HEK293T (cell line): ENCODE measurements around the gene RNF138.

Source experiments
- ARNT ChIP-seq: fragments of 450-650 bp; IDR thresholded peaks from 2 replicates; pipeline ENCODE4 v1.6.1; 2017; ENCODE audit warnings: mild to moderate bottlenecking
- BHLHE40 ChIP-seq: fragments of 450-650 bp; IDR thresholded peaks from 2 replicates; pipeline ENCODE4 v1.6.1; 2016; ENCODE audit warnings: mild to moderate bottlenecking, moderate library complexity, borderline replicate concordance
- CTBP1 ChIP-seq: fragments of 450-650 bp; IDR thresholded peaks from 2 replicates; pipeline ENCODE4 v1.6.1; 2016; ENCODE audit warnings: borderline replicate concordance
- ELF4 ChIP-seq: fragments of 450-650 bp; IDR thresholded peaks from 2 replicates; pipeline ENCODE4 v1.6.1; 2017; ENCODE audit warnings: antibody characterized with exemption
- FOXK2 ChIP-seq: fragments of 450-650 bp; IDR thresholded peaks from 2 replicates; pipeline ENCODE4 v1.6.1; 2016; ENCODE audit warnings: mild to moderate bottlenecking
- HDGF ChIP-seq: fragments of 450-650 bp; IDR thresholded peaks from 2 replicates; pipeline ENCODE4 v1.6.1; 2017; ENCODE audit warnings: antibody characterized with exemption, borderline replicate concordance
- L3MBTL2 ChIP-seq: fragments of 450-650 bp; conservative IDR thresholded peaks from 2 replicates; pipeline ENCODE4 v1.6.1; 2016; ENCODE audit warnings: mild to moderate bottlenecking
- NFRKB ChIP-seq: fragments of 450-650 bp; IDR thresholded peaks from 2 replicates; pipeline ENCODE4 v1.6.1; 2016; ENCODE audit warnings: mild to moderate bottlenecking, moderate library complexity
- SP1 ChIP-seq: fragments of 450-650 bp; IDR thresholded peaks from 2 replicates; pipeline ENCODE4 v1.6.1; 2017
- SUZ12 ChIP-seq: fragments of 450-650 bp; IDR thresholded peaks from 2 replicates; pipeline ENCODE4 v1.6.1; 2016; ENCODE audit warnings: mild to moderate bottlenecking
- TARDBP ChIP-seq: fragments of 450-650 bp; IDR thresholded peaks from 2 replicates; pipeline ENCODE4 v1.6.1; 2016

DNA sequence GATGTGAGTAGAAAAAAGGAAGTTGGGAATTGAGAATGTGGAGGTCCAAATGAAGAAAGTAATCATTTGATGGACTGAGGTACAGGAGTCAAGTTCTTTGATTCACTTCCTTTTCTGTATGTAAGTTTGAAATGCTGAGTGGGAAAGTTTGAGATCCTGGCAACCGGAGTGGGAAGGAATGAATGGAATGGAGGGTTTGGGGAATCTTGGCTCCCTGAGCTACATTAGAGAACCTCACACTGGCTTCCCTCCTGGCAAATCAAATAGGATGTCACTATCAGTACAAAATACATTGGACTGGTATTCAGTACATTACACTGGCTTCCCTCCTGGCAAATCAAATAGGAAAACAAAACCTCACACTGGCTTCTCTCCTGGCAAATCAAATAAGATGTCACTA lies 9.8 kb upstream of the RNF138 start:
- TF ChIP-seq SP1 (no peak), ELF4 (no peak), FOXK2 (no peak), HDGF (no peak), SUZ12 (no peak), NFRKB (no peak), TARDBP (no peak), BHLHE40 (no peak), L3MBTL2 (no peak), CTBP1 (no peak), ARNT (no peak)
